SK-N-SH (cell line): ENCODE data around the gene EPB41L4A. TPM values are rescaled to one million over a fixed set of nuclear protein-coding genes. Genes with fewer than 3 reads are reported as not detected.

Experiments
- CTCF ChIA-PET: fragments of 300-600, 350-600 bp; formaldehyde crosslinking; extraction: SDS; loops from one replicate; lab custom pipeline; 2021; lab: Yijun Ruan, JAX
- POLR2A ChIA-PET: fragments of 350-600 bp; sonication (Branson Sonifier 250); formaldehyde crosslinking; extraction: SDS; loops from one replicate; lab custom pipeline; 2020; ENCODE audit warnings: antibody characterized with exemption, inconsistent platforms; lab: Yijun Ruan, JAX
- DNase-seq: peaks from one replicate; pipeline ENCODE4 v3.0.0; 2012
- H2AFZ ChIP-seq: fragments of 200-600 bp; sonication (generic); 2 replicates; pipeline ENCODE4 v1.8.1; 2016; ENCODE audit warnings: antibody characterized with exemption, mild to moderate bottlenecking, low read depth
- H3F3A ChIP-seq: fragments of 200-600 bp; sonication (generic); replicated peaks from 2 replicates; pipeline ENCODE3; 2016; ENCODE audit warnings: antibody characterized with exemption, mild to moderate bottlenecking; ENCODE audit not compliant: insufficient read depth
- H3K27ac ChIP-seq, 2 experiments: fragments of 200-500 bp in 1 of 2; fragments of 200-600 bp in 1 of 2; sonication (Bioruptor generic) in 1 of 2; sonication (generic), shearing (Covaris generic) in 1 of 2; 2 replicates each; pipeline versions ENCODE4 v1.5.1 to v1.6.1; 2014 to 2016; ENCODE audit warnings: low read depth in 2 of 2, inconsistent platforms in 1 of 2, low read length in 1 of 2, mild to moderate bottlenecking in 1 of 2, mixed read lengths in 1 of 2
- H3K27me3 ChIP-seq: fragments of 200-600 bp; sonication (generic), shearing (Covaris generic); 2 replicates; pipeline ENCODE4 v1.6.1; 2016; ENCODE audit warnings: mixed run types; ENCODE audit not compliant: insufficient read depth
- H3K36me3 ChIP-seq, 2 experiments: fragments of 200-500 bp in 1 of 2; fragments of 200-600 bp in 1 of 2; sonication (Bioruptor generic) in 1 of 2; sonication (generic) in 1 of 2; replicated peaks in 1 of 2; 2 replicates each; pipeline versions ENCODE3 to v1.5.1; 2014 to 2016; ENCODE audit warnings: low read length in 1 of 2, mild to moderate bottlenecking in 1 of 2; ENCODE audit not compliant: insufficient read depth in 2 of 2, control insufficient read depth in 1 of 2
- H3K4me1 ChIP-seq, 2 experiments: fragments of 200-500 bp in 1 of 2; fragments of 200-600 bp in 1 of 2; sonication (Bioruptor generic) in 1 of 2; sonication (generic), shearing (Covaris generic) in 1 of 2; 2 replicates each; pipeline versions ENCODE4 v1.5.1 to v1.6.1; 2014 to 2016; ENCODE audit warnings: low read depth in 1 of 2, low read length in 1 of 2, mixed run types in 1 of 2; ENCODE audit not compliant: insufficient read depth in 2 of 2, control insufficient read depth in 1 of 2
- H3K4me2 ChIP-seq: fragments of 200-600 bp; sonication (generic), shearing (Covaris generic); 2 replicates; pipeline ENCODE4 v1.6.1; 2017; ENCODE audit warnings: mixed run types
- H3K4me3 ChIP-seq, 2 experiments: fragments of 200-500 bp in 1 of 2; fragments of 200-600 bp in 1 of 2; sonication (Bioruptor generic) in 1 of 2; sonication (generic), shearing (Covaris generic) in 1 of 2; 2 replicates each; pipeline versions ENCODE4 v1.5.1 to v1.8.1; 2014 to 2016; ENCODE audit warnings: low read depth in 2 of 2, inconsistent platforms in 1 of 2, low read length in 1 of 2, mild to moderate bottlenecking in 1 of 2, mixed read lengths in 1 of 2, moderate library complexity in 1 of 2
- H3K79me2 ChIP-seq: fragments of 200-600 bp; sonication (generic); 2 replicates; pipeline ENCODE4 v1.8.1; 2017; ENCODE audit warnings: mild to moderate bottlenecking; ENCODE audit not compliant: insufficient read depth
- H3K9ac ChIP-seq: fragments of 200-600 bp; sonication (generic); 2 replicates; pipeline ENCODE4 v1.6.1; 2017; ENCODE audit warnings: mixed run types
- H3K9me2 ChIP-seq: fragments of 200-600 bp; sonication (generic); 2 replicates; pipeline ENCODE4 v1.6.1; 2017; ENCODE audit warnings: mixed run types
- H3K9me3 ChIP-seq: fragments of 200-600 bp; sonication (generic); 2 replicates; pipeline ENCODE4 v1.6.1; 2017; ENCODE audit warnings: mixed run types, mild to moderate bottlenecking, moderate library complexity
- H4K20me1 ChIP-seq: fragments of 200-600 bp; sonication (generic); 2 replicates; pipeline ENCODE4 v1.6.1; 2017; ENCODE audit warnings: mild to moderate bottlenecking, mixed run types; ENCODE audit not compliant: insufficient read depth
- CHD2 ChIP-seq: fragments of 150-350 bp; IDR thresholded peaks from 2 replicates; pipeline ENCODE4 v1.6.1; 2018; ENCODE audit warnings: low read length; ENCODE audit not compliant: partially characterized antibody
- CTCF ChIP-seq: fragments of 200-600 bp; sonication (generic); IDR thresholded peaks from 2 replicates; pipeline ENCODE4 v1.6.1; 2017; ENCODE audit warnings: antibody characterized with exemption, mild to moderate bottlenecking, moderate library complexity
- ELF1 ChIP-seq: IDR thresholded peaks from 2 replicates; pipeline ENCODE4 v1.4.0; 2012
- EP300 ChIP-seq, 2 experiments: IDR thresholded peaks; 2 replicates each; pipeline versions ENCODE4 v1.4.0 to v1.6.1; 2012; ENCODE audit warnings: borderline replicate concordance in 1 of 2, low read depth in 1 of 2, low read length in 1 of 2
- EZH2phosphoT487 ChIP-seq: fragments of 200-600 bp; sonication (generic); IDR thresholded peaks from 2 replicates; pipeline ENCODE4 v1.6.1; 2017; ENCODE audit warnings: low read depth, mixed run types, mild to moderate bottlenecking, antibody characterized with exemption, moderate library complexity, borderline replicate concordance
- FOXJ3 ChIP-seq: sonication (generic); formaldehyde crosslinking; IDR thresholded peaks from 2 replicates; pipeline ENCODE4 v1.5.1; 2020; ENCODE audit warnings: mild to moderate bottlenecking, missing genetic modification reagents
- FOXM1 ChIP-seq: IDR thresholded peaks from 2 replicates; pipeline ENCODE4 v1.4.0; 2012; ENCODE audit warnings: low read depth, mild to moderate bottlenecking
- GATA2 ChIP-seq: sonication (generic); formaldehyde crosslinking; IDR thresholded peaks from 2 replicates; pipeline ENCODE4 v1.5.0; 2020; ENCODE audit warnings: mild to moderate bottlenecking, missing genetic modification reagents
- MAX ChIP-seq: IDR thresholded peaks from 2 replicates; pipeline ENCODE4 v1.4.0; 2012; ENCODE audit warnings: low read depth
- NFIC ChIP-seq: IDR thresholded peaks from 2 replicates; pipeline ENCODE4 v1.4.0; 2012; ENCODE audit warnings: borderline replicate concordance
- NRF1 ChIP-seq: IDR thresholded peaks from 2 replicates; pipeline ENCODE4 v1.6.1; 2012; ENCODE audit warnings: low read depth, mild to moderate bottlenecking, low read length
- RAD21 ChIP-seq: IDR thresholded peaks from 2 replicates; pipeline ENCODE4 v1.6.1; 2012; ENCODE audit warnings: mild to moderate bottlenecking, low read length
- REST ChIP-seq: IDR thresholded peaks from 2 replicates; pipeline ENCODE4 v1.6.1; 2012; ENCODE audit warnings: mild to moderate bottlenecking, low read depth, low read length, moderate library complexity
- SIN3A ChIP-seq: IDR thresholded peaks from 2 replicates; pipeline ENCODE4 v1.6.1; 2012; ENCODE audit warnings: low read depth, mild to moderate bottlenecking, low read length, moderate library complexity, borderline replicate concordance
- SMC3 ChIP-seq: IDR thresholded peaks from 2 replicates; pipeline ENCODE4 v1.6.1; 2012; ENCODE audit warnings: low read depth, low read length, improper control_type of control experiment
- TCF12 ChIP-seq: IDR thresholded peaks from 2 replicates; pipeline ENCODE4 v1.4.0; 2012
- TEAD4 ChIP-seq: IDR thresholded peaks from 2 replicates; pipeline ENCODE4 v1.4.0; 2012; ENCODE audit warnings: mild to moderate bottlenecking, borderline replicate concordance; ENCODE audit not compliant: insufficient read depth
- YY1 ChIP-seq: IDR thresholded peaks from 2 replicates; pipeline ENCODE4 v1.4.0; 2012; ENCODE audit warnings: low read depth, mild to moderate bottlenecking
- WGBS: methylation state at CpG from one replicate; pipeline ENCODE4 v1.1.6; 2017; ENCODE audit warnings: low lambda C conversion rate; 5-methylcytosine and 5-hydroxymethylcytosine counted together
- polyA plus RNA-seq, 3 experiments: library from polyadenylated mRNA; depleted of rRNA; stranded (reverse); fragments of >200 nt; gene quantifications; 2 replicates each; pipeline ENCODE4 v1.2.3, GENCODE V29; 2012

The EPB41L4A gene
- polyA plus RNA-seq, 1 of the 3 experiments (the other 2 are of a cell fraction), result 0.07 TPM

- no peaks in the 10 kb centered on the region; a peak in 1 of 4 replicates for H3K4me1 ChIP-seq
- ChIA-PET POLR2A (no interaction called here), CTCF (no interaction called here)
- H3F3A ChIP-seq, result no peaks in the 10 kb centered on the region
- H4K20me1 ChIP-seq, result no peaks in the 10 kb centered on the region
- H3K9me2 ChIP-seq, result no peaks in the 10 kb centered on the region
- H3K36me3 ChIP-seq, result no peaks in the 10 kb centered on the region
- H3K79me2 ChIP-seq, result no peaks in the 10 kb centered on the region
- no peak for DNase-seq
- no peaks in the 10 kb centered on the region for H3K9me3 ChIP-seq
- H3K4me2 ChIP-seq, result no peak overlapping the region
- H3K9ac ChIP-seq, result no peak overlapping the region
- H3K4me3 ChIP-seq, result no peak overlapping the region
- H3K27ac ChIP-seq, result no peak overlapping the region; a peak in 1 of 4 replicates
- no peak overlapping the region for H2AFZ ChIP-seq
- WGBS, result 12% methylated on average over 1 of the region's 1 CpG
- H3K27me3 ChIP-seq, result no peaks in the 10 kb centered on the region
- TF ChIP-seq NFIC (no peak), EZH2phosphoT487 (no peak), TEAD4 (no peak), ELF1 (no peak), YY1 (no peak), GATA2 (CRISPR knock-in tag) (no peak), SIN3A (no peak), EP300 (IDR thresholded peaks at IDR 0.05; ENCODE audit: borderline replicate concordance in 1 of 2, low read depth in 1 of 2, low read length in 1 of 2) (no peak), REST (no peak), SMC3 (no peak), NRF1 (no peak), CHD2 (no peak), FOXJ3 (CRISPR knock-in tag) (no peak), CTCF (no peak), FOXM1 (no peak), RAD21 (no peak), MAX (no peak), TCF12 (no peak)
Observed at GRCh38 chr5:112308608-112309007, 110.5 kb downstream of the EPB41L4A start.
